WERI-Rb-1 (cell line): Measurements from ENCODE around the gene RERE.

ENCODE experiments used
- DNase-seq: peaks from one replicate; pipeline ENCODE4 v3.0.0-alpha.2; 2020
- H3K27ac ChIP-seq: fragments of 250-450 bp; sonication (Bioruptor Pico); 2 replicates; pipeline ENCODE4 v1.5.1; 2020; ENCODE audit warnings: mild to moderate bottlenecking, moderate library complexity
- H3K27me3 ChIP-seq: fragments of 250-450 bp; sonication (Bioruptor Pico); 2 replicates; pipeline ENCODE4 v1.5.1; 2021; ENCODE audit warnings: mild to moderate bottlenecking, low read depth, moderate library complexity; ENCODE audit not compliant: insufficient read depth, severe bottlenecking
- H3K36me3 ChIP-seq: fragments of 250-450 bp; sonication (Bioruptor Pico); 2 replicates; pipeline ENCODE4 v1.5.1; 2020; ENCODE audit warnings: mild to moderate bottlenecking, moderate library complexity
- H3K4me3 ChIP-seq: 2 replicates; pipeline ENCODE4 v1.5.1; 2011; ENCODE audit warnings: low read depth, mild to moderate bottlenecking, control low read depth, low read length
- H3K9me3 ChIP-seq: fragments of 250-450 bp; sonication (Bioruptor Pico); 2 replicates; pipeline ENCODE4 v1.5.1; 2021; ENCODE audit warnings: mild to moderate bottlenecking, moderate library complexity; ENCODE audit not compliant: severe bottlenecking
- CTCF ChIP-seq: IDR thresholded peaks from 2 replicates; pipeline ENCODE4 v1.5.1; 2011; ENCODE audit warnings: low read depth, mild to moderate bottlenecking, control low read depth, inconsistent platforms, low read length

Gene RERE

DNA sequence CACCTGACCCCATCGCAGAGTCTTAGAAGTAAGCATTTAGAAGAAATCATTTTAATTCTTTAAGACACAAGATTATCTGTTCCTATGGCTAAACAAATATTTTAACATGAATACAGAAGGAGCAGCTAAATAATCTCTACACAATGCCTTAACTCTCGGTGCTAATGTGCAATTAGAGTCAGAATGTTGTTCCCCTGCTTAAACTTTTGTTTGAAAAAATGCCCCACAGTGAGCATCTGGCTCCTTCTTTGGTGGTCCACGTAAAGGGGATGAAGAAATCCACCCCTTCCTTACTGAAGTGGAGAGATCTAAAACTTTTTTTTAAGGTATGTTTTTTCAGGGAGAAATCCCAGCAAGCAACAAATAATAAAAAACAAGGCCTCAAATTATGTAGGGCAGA, 444.3 kb downstream of the RERE start:
- peak overlapping the region; percentile 86 for H3K27ac ChIP-seq
- no peaks in the 10 kb centered on the region for H3K9me3 ChIP-seq
- DNase-seq = no peak
- H3K27me3 ChIP-seq = no peaks in the 10 kb centered on the region
- peak overlapping the region; percentile 34 for H3K4me3 ChIP-seq
- no peak for TF ChIP-seq CTCF
- peaks cover 48% of the 10 kb centered on the region for H3K36me3 ChIP-seq

- peaks cover 37% of the 10 kb centered on the region for H3K36me3 ChIP-seq
- no peak overlapping the region; the same call in 1 of the 2 replicates for H3K27ac ChIP-seq
These were observed 446.0 kb downstream of the RERE start for GRCh38 chr1:8371372-8371991.

DNA sequence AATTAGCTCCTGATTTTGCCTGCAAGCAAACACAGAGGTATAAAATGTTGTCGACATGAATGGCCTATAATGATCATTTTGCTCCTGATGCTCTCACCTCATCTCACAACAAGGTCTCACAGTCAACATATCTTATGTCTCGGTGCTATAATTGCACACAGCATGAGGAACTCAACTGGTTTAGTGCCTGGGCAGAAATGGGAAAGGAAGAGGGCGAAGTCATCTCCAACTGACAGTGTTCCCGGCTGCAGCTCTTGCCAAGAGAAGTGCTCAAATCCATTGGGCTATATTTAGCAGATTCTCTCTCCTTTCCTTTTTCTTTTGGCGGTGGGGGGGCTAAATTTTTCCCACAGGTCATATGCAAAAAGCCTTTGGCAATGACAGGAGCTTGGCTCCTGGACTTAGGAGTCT, 446.5 kb downstream of the RERE start:
- no peak for TF ChIP-seq CTCF
- no peak for DNase-seq
- H3K4me3 ChIP-seq = no peak overlapping the region
- peaks cover 41% of the 10 kb centered on the region for H3K36me3 ChIP-seq
- no peaks in the 10 kb centered on the region for H3K27me3 ChIP-seq
- no peak overlapping the region; the same call in 1 of the 2 replicates for H3K27ac ChIP-seq
- H3K9me3 ChIP-seq = no peaks in the 10 kb centered on the region

More at GRCh38 chr1:8371372-8371991, 446.0 kb downstream of the RERE start:
- no peak overlapping the region for H3K4me3 ChIP-seq
- TF ChIP-seq CTCF = no peak
- DNase-seq = no peak
- H3K9me3 ChIP-seq = no peaks in the 10 kb centered on the region
- no peaks in the 10 kb centered on the region for H3K27me3 ChIP-seq

GRCh38 chr1:8370046-8370881, 447.2 kb downstream of the RERE start:
- no peak overlapping the region; the same call in 1 of the 2 replicates for H3K27ac ChIP-seq

DNA sequence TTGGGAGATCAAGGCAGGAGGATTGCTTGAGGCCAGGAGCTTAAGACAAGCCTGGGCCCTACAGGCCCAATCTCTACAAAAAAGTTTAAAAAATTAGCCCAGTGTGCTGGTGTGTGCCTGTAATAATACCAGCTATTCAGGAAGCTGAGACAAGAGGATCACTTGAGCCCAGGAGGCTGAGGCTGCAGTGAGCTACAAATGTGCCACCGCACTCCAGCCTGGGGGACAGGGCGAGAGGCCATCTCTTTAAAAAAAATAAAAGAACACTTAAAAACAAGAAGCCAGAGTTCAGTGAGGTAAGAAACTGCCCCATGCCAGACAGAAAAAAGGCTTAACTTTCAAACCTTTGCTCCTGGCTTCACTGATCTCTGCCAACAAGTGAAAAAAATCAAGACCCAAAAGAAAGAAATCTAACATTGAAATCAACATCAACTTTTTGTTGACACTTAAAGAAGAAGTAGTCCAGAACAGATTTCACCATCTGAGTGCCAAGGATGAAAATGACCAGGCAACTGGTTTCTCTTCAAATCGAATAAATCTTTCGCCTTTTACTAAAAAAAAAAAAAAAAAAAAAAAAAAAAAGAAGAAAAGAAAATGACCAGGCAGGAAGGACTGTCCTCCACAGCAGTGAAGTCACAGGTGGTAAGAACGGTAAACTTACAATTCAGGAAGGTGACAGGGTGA, 448.3 kb downstream of the RERE start:
- Histone ChIP-seq H3K9me3 (no peaks in the 10 kb centered on the region), H3K36me3 (peaks cover 57% of the 10 kb centered on the region), H3K4me3 (no peak overlapping the region), H3K27me3 (no peaks in the 10 kb centered on the region), H3K27ac (no peak overlapping the region)
- DNase-seq = no peak
- no peak for TF ChIP-seq CTCF

More at GRCh38 chr1:8370046-8370881, 447.2 kb downstream of the RERE start:
- H3K9me3 ChIP-seq = no peaks in the 10 kb centered on the region
- no peak for TF ChIP-seq CTCF
- no peak for DNase-seq
- peaks cover 48% of the 10 kb centered on the region for H3K36me3 ChIP-seq
- H3K27me3 ChIP-seq = no peaks in the 10 kb centered on the region
- no peak overlapping the region for H3K4me3 ChIP-seq
